T-helper 2 cell treated with Interferon-gamma antibody and Interleukin-4, amounts not matched to agents 100 ng/mL and 5 ng/mL, for 36 hours (primary cell): ENCODE results near the gene ATP8B1. TPM values are rescaled to one million over a fixed set of nuclear protein-coding genes. Genes with fewer than 3 reads are reported as not detected.
"Not testable (repeated sequence)": the region's sequence is repeated elsewhere in the genome, so short reads cannot be mapped to it uniquely, and the experiment has no call there.

Experiments used
- intact Hi-C: fragments of 100-400 bp; cut with micrococcal nuclease; formaldehyde crosslinking; loops from one replicate; pipeline ENCODE4 v1.15.1; 2023
- total RNA-seq: library from RNA; stranded (reverse); gene quantifications from 2 replicates; pipeline ENCODE4 v1.2.3, GENCODE V29; 2022

Gene ATP8B1
- total RNA-seq, result not detected in 2 replicates

GRCh38 chr18:57803103-57803969, at the start of gene ATP8B1:
TSS of gene ATP8B1 (minus strand) at chr18:57803315. CDS start at chr18:57731807, 71,508 bp downstream.
- intact Hi-C loops, result no loop called here

GRCh38 chr18:57850063-57850462, 46.9 kb upstream of the ATP8B1 start:
- intact Hi-C loops, result no loop called here

- intact Hi-C loops, result not testable (repeated sequence)
Observed at GRCh38 chr18:57848374-57848773, 45.3 kb upstream of the ATP8B1 start.

GRCh38 chr18:57847431-57847830, 44.3 kb upstream of the ATP8B1 start:
- intact Hi-C loops, result not testable (repeated sequence)

GRCh38 chr18:57846258-57846657, 43.1 kb upstream of the ATP8B1 start:
- intact Hi-C loops, result no loop called here

GRCh38 chr18:57845605-57846074, 42.5 kb upstream of the ATP8B1 start:
- intact Hi-C loops, result no loop called here

- intact Hi-C loops, result no loop called here
Observed at GRCh38 chr18:57844319-57844718, 41.2 kb upstream of the ATP8B1 start.

GRCh38 chr18:57843386-57843785, 40.3 kb upstream of the ATP8B1 start:
- intact Hi-C loops, result no loop called here

- intact Hi-C loops, result no loop called here
Observed at GRCh38 chr18:57841568-57841967, 38.5 kb upstream of the ATP8B1 start.

- intact Hi-C loops, result loop anchor here (10.0 kb wide), 1 partner anchor 215 kb away; the partner anchor contains the start of gene NARS1
Observed at GRCh38 chr18:57839942-57840381, 36.8 kb upstream of the ATP8B1 start.

- intact Hi-C loops, result loop anchor here (10.0 kb wide), 1 partner anchor 213 kb away; the partner anchor contains the start of gene NARS1
Observed at GRCh38 chr18:57837917-57838548, 34.9 kb upstream of the ATP8B1 start.

GRCh38 chr18:57836557-57836956, 33.4 kb upstream of the ATP8B1 start:
- intact Hi-C loops, result loop anchor here (10.0 kb wide), 1 partner anchor 212 kb away; the partner anchor contains the start of gene NARS1

- intact Hi-C loops, result loop anchor here (10.0 kb wide), 1 partner anchor 211 kb away; the partner anchor contains the start of gene NARS1
Observed at GRCh38 chr18:57835904-57836303, 32.8 kb upstream of the ATP8B1 start.

- intact Hi-C loops, result loop anchor here (10.0 kb wide), 1 partner anchor 210 kb away; the partner anchor contains the start of gene NARS1
Observed at GRCh38 chr18:57834616-57835015, 31.5 kb upstream of the ATP8B1 start.

- intact Hi-C loops, result loop anchor here (10.0 kb wide), 1 partner anchor 209 kb away; the partner anchor contains the start of gene NARS1
Observed at GRCh38 chr18:57833441-57834101, 30.5 kb upstream of the ATP8B1 start.

GRCh38 chr18:57832730-57833129, 29.6 kb upstream of the ATP8B1 start:
- intact Hi-C loops, result loop anchor here (10.0 kb wide), 1 partner anchor 208 kb away; the partner anchor contains the start of gene NARS1

GRCh38 chr18:57831597-57832377, 28.7 kb upstream of the ATP8B1 start:
- intact Hi-C loops, result loop anchor here (10.0 kb wide), 1 partner anchor 207 kb away; the partner anchor contains the start of gene NARS1

GRCh38 chr18:57827646-57828045, 24.5 kb upstream of the ATP8B1 start:
- intact Hi-C loops, result no loop called here

GRCh38 chr18:57826252-57826651, 23.1 kb upstream of the ATP8B1 start:
- intact Hi-C loops, result no loop called here

GRCh38 chr18:57820583-57820982, 17.5 kb upstream of the ATP8B1 start:
- intact Hi-C loops, result not testable (repeated sequence)
